Astrocyte of the spinal cord (primary cell): ENCODE data around the gene LYZL2.
"Not testable (repeated sequence)": the region's sequence is repeated elsewhere in the genome, so short reads cannot be mapped to it uniquely, and the experiment has no call there.

Experiments used
- DNase-seq: peaks from one replicate; pipeline ENCODE4 v3.0.0; 2011; ENCODE audit warnings: low read depth, low spot score
- H3K4me3 ChIP-seq: 2 replicates; pipeline ENCODE4 v1.5.1; 2011; ENCODE audit warnings: low read depth, mild to moderate bottlenecking, low read length, moderate library complexity
- in situ Hi-C: cut with HindIII; loops from 2 replicates; pipeline ENCODE4 v1.10.0; 2017; ENCODE audit warnings: low sequenced_read_pairs
- TF ChIP-seq, protein P1 (sequence below): IDR thresholded peaks from 2 replicates; pipeline ENCODE4 v1.5.1; 2012; ENCODE audit warnings: low read depth, mild to moderate bottlenecking, low read length, inconsistent platforms

LYZL2 gene

DNA sequence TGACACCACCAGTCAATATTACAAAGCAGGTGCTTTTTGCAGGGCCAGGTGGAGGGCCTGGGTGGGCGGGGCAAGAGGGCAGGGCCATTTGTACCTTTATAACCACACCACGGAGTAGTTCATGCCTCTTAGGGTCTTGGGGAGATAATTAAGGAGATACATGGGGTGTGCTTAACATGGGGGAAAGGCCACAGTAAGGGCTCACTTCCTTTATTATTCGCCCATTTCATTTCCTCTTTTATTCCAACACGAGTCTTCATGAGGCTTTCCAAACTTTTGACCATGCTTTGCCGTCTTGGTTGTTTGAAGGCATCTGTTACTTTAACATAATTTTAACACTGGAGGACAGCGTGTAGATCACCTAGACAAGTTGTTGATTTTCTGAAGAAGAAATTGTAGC is 33.3 kb upstream of the LYZL2 start:
- TF ChIP-seq, protein P1, sequence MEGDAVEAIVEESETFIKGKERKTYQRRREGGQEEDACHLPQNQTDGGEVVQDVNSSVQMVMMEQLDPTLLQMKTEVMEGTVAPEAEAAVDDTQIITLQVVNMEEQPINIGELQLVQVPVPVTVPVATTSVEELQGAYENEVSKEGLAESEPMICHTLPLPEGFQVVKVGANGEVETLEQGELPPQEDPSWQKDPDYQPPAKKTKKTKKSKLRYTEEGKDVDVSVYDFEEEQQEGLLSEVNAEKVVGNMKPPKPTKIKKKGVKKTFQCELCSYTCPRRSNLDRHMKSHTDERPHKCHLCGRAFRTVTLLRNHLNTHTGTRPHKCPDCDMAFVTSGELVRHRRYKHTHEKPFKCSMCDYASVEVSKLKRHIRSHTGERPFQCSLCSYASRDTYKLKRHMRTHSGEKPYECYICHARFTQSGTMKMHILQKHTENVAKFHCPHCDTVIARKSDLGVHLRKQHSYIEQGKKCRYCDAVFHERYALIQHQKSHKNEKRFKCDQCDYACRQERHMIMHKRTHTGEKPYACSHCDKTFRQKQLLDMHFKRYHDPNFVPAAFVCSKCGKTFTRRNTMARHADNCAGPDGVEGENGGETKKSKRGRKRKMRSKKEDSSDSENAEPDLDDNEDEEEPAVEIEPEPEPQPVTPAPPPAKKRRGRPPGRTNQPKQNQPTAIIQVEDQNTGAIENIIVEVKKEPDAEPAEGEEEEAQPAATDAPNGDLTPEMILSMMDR, result no peak
- no peak overlapping the region for H3K4me3 ChIP-seq
- DNase-seq, result no peak
- in situ Hi-C loops, result no loop called here

DNA sequence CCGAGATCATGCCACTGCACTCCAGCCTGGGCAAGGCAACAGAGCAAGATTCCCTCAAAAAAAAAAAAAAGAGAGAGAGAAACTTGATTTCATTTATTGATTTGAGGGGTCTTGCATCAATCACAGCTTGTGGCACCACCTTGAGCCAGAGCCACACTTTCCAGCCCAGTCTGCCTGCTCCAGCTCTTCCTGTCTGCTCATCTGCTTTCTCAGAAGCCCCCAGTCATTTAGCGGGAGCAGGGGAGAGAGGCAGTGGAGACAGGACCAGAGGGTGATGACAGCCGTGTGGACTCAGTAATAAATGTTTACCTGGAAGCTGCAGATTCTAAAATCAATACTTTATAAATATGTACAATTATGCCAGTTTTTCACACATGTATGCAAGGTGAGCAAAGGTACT is 30.8 kb upstream of the LYZL2 start:
- DNase-seq, H3K4me3 ChIP-seq, in situ Hi-C loops: not testable (repeated sequence)

DNA sequence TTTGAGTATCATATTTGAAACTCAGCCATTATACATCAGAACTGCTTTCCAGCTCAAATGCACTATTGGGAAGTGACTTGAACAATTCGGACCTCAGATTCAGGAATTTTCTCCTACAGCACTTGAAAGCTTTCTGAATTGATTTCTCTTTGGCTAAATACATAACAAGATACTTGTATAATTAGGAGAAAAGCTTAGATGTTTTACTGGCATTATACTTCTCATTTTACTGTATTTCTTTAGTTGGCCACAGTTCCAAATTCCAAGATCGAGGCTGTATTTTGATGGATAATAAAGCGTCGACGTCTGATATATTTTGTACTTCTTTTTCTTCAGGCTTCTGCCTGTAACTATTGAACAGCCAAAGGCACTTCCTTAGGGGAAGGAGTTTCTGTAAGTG is 26.7 kb upstream of the LYZL2 start:
- H3K4me3 ChIP-seq, result no peak overlapping the region
- TF ChIP-seq, protein P1, result no peak
- in situ Hi-C loops, result no loop called here
- DNase-seq, result no peak

DNA sequence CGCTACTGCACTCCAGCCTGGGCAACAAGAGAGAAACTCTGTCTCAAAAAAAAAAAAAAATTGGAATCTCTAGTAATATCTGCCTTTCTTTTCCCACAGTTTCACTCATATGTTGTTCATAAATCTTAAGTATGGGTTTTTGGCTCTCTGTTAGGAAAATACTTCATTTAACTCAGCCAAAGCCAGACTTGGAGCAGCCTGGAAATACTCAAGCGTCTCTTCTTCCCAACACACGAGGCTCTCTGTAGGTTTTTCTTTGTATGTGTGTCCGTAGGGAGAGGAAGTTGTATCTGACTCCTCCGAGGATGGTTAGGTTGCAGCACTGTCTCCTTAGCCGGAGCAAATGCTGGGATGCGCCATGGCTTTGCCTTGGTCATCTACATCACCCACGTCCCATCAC is 25.4 kb upstream of the LYZL2 start:
- in situ Hi-C loops, result not testable (repeated sequence)

DNA sequence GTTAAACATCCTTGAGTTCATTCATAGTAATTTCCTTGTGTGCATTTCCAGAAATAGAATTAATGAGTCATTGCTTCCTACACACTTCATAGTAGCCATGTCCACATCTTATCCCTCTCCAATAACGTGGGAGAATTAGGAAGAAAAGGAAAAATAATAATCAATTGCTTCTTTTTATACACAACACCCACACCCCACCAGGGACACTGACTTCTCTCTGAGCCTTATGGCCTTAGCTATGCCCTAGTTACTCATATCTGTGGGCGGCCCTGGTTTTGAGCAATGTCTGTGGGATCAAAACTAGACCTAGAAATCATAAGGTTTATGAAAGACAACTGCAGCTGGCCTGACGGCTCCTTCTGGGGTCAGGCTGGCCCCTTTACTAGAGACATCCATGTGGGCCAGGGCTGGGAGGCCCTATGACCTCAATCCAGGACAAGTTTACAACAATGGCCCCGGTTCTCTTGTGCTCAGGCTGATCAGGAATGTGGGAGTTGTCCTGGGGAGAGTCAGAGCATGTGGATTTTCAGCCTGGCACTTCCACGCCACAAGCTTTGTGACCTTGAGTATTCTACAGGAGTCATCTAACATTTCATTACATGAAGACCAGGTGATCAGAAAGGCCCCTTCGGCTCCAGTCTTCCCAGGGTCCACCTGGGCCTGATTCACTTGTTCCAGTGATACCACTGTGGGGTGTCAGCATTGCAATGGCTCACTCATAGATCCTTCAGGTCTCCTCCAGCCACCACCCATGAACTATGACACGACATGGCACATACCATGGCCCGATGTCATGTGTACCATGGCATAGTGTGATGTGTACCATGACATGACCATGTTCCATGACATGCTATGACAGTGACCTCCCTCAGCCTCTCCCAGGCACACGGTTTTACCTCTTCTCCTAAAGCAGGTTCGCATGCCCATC is 22.2 kb upstream of the LYZL2 start:
- H3K4me3 ChIP-seq, in situ Hi-C loops: not testable (repeated sequence)
- DNase-seq, result peak; percentile 42

More for the DNA sequence above, 25.4 kb upstream of the LYZL2 start:
- not testable (repeated sequence) for H3K4me3 ChIP-seq, DNase-seq

DNA sequence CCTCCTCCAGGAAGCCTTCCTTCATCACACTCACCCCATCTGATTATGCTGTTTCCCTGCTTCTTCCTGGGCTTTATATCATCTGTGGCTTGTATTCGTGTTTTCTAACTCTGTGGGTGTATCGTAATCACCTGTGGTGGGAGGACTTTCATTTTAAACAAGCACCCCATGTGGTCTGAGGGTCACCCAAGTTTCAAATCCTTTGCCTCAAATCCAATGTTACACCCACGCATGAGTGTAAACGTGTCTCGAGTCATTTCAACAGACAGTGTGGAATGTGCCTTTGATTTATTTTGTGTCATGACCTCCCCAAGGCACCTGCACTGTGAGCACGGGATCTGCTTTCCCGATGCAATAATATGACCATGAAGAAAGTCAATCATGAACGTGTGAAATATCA is 17.5 kb upstream of the LYZL2 start:
- TF ChIP-seq, protein P1, result no peak
- no peak for DNase-seq
- H3K4me3 ChIP-seq, result no peak overlapping the region
- in situ Hi-C loops, result no loop called here

DNA sequence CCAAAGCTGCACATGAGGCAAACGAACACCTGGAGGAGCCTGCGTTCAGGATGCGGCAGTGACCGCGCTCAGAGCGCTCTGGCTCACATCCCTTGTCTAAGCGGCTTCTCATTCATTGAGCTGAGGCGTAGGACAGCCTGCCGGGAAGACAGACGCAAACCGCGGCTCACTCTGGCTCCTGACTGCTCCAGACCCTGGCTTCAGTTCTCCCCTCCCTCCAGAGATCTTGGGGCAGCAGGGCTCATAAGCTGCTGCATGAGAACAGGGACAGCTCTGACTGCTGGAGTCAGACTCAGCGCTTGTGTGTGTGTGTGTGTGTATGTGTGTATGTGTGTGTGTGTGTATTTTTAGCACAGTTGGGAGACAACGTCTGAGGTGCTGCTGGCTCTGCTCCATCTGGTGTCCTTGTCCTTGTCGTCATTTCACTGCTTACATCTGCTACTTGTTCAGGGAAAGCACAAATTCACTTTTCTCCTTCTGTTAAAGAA is 15.8 kb upstream of the LYZL2 start:
- H3K4me3 ChIP-seq, result no peak overlapping the region
- in situ Hi-C loops, result no loop called here
- TF ChIP-seq, protein P1, result no peak
- DNase-seq, result peak; percentile 38

DNA sequence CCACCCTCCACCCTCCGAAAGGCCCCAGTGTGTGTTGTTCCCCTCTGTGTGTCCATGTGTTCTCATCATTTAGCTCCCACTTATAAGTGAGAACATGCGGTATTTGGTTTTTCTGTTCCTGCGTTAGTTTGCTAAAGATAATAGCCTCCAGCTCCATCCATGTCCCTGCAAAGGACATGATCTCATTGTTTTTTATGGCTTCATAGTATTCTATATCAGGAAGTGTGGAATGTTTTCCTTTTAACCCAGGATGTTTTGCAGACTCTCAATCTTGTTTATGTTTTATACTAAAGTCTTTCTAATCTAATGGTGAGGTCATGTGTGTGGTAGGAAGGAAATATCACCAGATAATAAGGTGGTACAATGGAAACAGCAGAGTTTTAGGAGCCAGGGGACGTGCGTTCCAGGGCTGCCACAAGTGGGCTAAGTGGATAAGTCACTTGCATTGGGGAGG is 14.9 kb upstream of the LYZL2 start:
- in situ Hi-C loops, H3K4me3 ChIP-seq, DNase-seq: not testable (repeated sequence)

DNA sequence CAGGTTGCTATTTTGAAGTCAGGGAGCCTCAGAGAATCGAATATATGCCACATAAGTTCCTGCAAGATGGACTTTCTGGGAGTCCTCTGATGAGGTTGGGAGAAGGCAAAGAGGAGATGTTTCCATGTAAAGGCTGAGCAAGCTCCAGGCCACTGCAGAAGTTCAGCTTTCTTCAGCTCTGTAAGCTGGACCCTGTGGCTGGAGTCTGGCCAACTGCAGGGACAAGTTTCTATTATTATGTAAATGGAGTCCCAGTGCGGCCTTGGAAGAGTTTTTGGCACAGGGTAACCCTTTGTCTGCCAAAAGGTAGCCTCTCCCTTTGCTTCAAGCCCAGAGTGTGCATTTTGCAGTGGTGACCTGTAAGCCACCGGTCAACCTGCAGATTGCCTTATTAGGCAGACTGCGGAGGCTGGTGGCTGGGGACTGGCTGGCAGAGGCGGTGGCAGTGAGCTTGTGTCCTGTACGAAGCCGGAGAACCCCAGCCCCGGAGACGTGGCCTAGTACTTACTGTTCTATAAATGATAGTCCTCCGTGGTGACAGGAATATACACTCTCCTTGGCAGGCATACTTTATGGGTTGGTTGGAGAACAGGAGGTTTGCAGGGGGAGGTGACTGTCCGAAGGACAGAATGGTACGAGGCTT is 14.1 kb upstream of the LYZL2 start:
- in situ Hi-C loops, DNase-seq: not testable (repeated sequence)

DNA sequence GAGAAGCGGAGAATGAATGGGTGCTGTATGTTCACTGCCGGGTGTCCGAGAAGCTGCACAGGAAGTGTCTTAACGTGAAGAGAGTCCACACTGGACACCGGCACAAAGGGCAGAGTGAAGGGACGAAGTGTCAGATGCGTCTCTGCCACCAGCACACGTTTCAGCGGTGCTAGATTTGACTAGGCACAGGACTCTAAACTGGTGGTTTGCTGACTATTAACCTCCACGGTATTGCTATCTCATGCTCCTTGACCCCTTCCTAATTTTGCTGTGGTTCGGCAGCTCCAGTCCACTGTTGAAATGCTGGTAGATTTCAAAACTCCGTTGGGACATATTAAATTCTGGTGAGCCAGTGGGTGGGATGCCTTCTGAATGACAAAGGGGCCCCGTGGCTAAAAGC is 13.3 kb upstream of the LYZL2 start:
- in situ Hi-C loops, DNase-seq, H3K4me3 ChIP-seq: not testable (repeated sequence)

More for the DNA sequence above, 14.1 kb upstream of the LYZL2 start:
- H3K4me3 ChIP-seq, result not testable (repeated sequence)
